ENCODE measurements around the gene NRTN. TPM values are rescaled to one million over a fixed set of nuclear protein-coding genes. Genes with fewer than 3 reads are reported as not detected.

Gene NRTN
- total and polyA plus RNA-seq, 2 of the 13 experiments (the other 11 are each of a cell fraction or from before 2014, with no cell fraction given): 4.1 to 5.3 TPM

GRCh38 chr19:5839065-5840017, 34.5 kb downstream of the NRTN start, which contains the start of gene FUT6 (continued):
- TF ChIP-seq, protein P1, sequence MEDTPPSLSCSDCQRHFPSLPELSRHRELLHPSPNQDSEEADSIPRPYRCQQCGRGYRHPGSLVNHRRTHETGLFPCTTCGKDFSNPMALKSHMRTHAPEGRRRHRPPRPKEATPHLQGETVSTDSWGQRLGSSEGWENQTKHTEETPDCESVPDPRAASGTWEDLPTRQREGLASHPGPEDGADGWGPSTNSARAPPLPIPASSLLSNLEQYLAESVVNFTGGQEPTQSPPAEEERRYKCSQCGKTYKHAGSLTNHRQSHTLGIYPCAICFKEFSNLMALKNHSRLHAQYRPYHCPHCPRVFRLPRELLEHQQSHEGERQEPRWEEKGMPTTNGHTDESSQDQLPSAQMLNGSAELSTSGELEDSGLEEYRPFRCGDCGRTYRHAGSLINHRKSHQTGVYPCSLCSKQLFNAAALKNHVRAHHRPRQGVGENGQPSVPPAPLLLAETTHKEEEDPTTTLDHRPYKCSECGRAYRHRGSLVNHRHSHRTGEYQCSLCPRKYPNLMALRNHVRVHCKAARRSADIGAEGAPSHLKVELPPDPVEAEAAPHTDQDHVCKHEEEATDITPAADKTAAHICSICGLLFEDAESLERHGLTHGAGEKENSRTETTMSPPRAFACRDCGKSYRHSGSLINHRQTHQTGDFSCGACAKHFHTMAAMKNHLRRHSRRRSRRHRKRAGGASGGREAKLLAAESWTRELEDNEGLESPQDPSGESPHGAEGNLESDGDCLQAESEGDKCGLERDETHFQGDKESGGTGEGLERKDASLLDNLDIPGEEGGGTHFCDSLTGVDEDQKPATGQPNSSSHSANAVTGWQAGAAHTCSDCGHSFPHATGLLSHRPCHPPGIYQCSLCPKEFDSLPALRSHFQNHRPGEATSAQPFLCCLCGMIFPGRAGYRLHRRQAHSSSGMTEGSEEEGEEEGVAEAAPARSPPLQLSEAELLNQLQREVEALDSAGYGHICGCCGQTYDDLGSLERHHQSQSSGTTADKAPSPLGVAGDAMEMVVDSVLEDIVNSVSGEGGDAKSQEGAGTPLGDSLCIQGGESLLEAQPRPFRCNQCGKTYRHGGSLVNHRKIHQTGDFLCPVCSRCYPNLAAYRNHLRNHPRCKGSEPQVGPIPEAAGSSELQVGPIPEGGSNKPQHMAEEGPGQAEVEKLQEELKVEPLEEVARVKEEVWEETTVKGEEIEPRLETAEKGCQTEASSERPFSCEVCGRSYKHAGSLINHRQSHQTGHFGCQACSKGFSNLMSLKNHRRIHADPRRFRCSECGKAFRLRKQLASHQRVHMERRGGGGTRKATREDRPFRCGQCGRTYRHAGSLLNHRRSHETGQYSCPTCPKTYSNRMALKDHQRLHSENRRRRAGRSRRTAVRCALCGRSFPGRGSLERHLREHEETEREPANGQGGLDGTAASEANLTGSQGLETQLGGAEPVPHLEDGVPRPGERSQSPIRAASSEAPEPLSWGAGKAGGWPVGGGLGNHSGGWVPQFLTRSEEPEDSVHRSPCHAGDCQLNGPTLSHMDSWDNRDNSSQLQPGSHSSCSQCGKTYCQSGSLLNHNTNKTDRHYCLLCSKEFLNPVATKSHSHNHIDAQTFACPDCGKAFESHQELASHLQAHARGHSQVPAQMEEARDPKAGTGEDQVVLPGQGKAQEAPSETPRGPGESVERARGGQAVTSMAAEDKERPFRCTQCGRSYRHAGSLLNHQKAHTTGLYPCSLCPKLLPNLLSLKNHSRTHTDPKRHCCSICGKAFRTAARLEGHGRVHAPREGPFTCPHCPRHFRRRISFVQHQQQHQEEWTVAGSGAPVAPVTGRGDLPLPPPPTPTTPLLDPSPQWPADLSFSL (CRISPR knock-in tag; IDR thresholded peaks at IDR 0.05): 0 out of 2 replicates have a peak, but pooled peaks have one; percentile 25
- TF ChIP-seq PRDM10 (CRISPR knock-in tag; IDR thresholded peaks at IDR 0.05; ENCODE audit: low read depth) (peak; percentile 40; the same call in 1 of the 2 replicates), ZNF18 (CRISPR knock-in tag; IDR thresholded peaks at IDR 0.05; ENCODE audit: insufficient replicate concordance) (peak; percentile 70), ZBTB49 (CRISPR knock-in tag; IDR thresholded peaks at IDR 0.05; ENCODE audit: borderline replicate concordance) (no peak), HNRNPL (IDR thresholded peaks at IDR 0.05; ENCODE audit: low read depth, low read length) (no peak), SAP130 (CRISPR knock-in tag; IDR thresholded peaks at IDR 0.05; ENCODE audit: low read depth) (peak; percentile 73), IRF2 (CRISPR knock-in tag; IDR thresholded peaks at IDR 0.05) (peak; percentile 70), ZFP36 (IDR thresholded peaks at IDR 0.05; ENCODE audit: borderline replicate concordance, low read depth, low read length, partially characterized antibody) (peak; percentile 85), ZBTB38 (CRISPR knock-in tag; IDR thresholded peaks at IDR 0.05) (peak; percentile 46; the same call in 1 of the 2 replicates), TBP (CRISPR knock-in tag; IDR thresholded peaks at IDR 0.05) (no peak), ZNF878 (CRISPR knock-in tag; IDR thresholded peaks at IDR 0.05) (peak; percentile 56; the same call in 1 of the 2 replicates), ZNF891 (CRISPR knock-in tag; IDR thresholded peaks at IDR 0.05) (no peak), ZNF746 (CRISPR knock-in tag; IDR thresholded peaks at IDR 0.05) (no peak)
